ENCODE results near the gene DUS3L. TPM values are rescaled to one million over a fixed set of nuclear protein-coding genes. Genes with fewer than 3 reads are reported as not detected.

DUS3L gene
- total and polyA plus RNA-seq, 2 donors (not counting 3 experiments of a cell fraction or from before 2014, with no cell fraction given): 25.8 to 38.9 TPM

GRCh38 chr19:5811117-5811516 lies 20.2 kb upstream of the DUS3L start:
- Histone ChIP-seq H3K36me3 (ENCODE audit: control insufficient read depth in 2 of 2, extremely low read depth in 1 of 2, insufficient read depth in 2 of 2, low read length in 2 of 2) (no peaks in the 10 kb centered on the region), H3K9ac (replicated peaks; ENCODE audit: extremely low read depth, insufficient read depth, low read length) (no peak overlapping the region), H4K20me1 (replicated peaks; ENCODE audit: control insufficient read depth, extremely low read depth, insufficient read depth, low read length) (no peaks in the 10 kb centered on the region), H3K27me3 (ENCODE audit: control insufficient read depth in 2 of 2, insufficient read depth in 2 of 2, low read length in 2 of 2) (peaks cover 0 to under 1% of the 10 kb centered on the region in 2 experiments), H3K9me3 (replicated peaks; ENCODE audit: control insufficient read depth, insufficient read depth, low read length) (no peaks in the 10 kb centered on the region), H3K4me1 (ENCODE audit: control insufficient read depth, extremely low read depth, insufficient read depth, low read length) (no peaks in the 10 kb centered on the region), H3K79me2 (ENCODE audit: control insufficient read depth, insufficient read depth, low read length) (no peaks in the 10 kb centered on the region), H3K4me2 (ENCODE audit: insufficient read depth, low read length) (no peak overlapping the region), H3K27ac (ENCODE audit: insufficient read depth, low read depth, low read length) (no peak overlapping the region), H3K9me1 (replicated peaks; ENCODE audit: control insufficient read depth, extremely low read depth, insufficient read depth, low read length) (no peaks in the 10 kb centered on the region), H3K4me3 (replicated peaks in 1 of 3; ENCODE audit: insufficient read depth in 1 of 3, low read depth in 1 of 3, low read length in 3 of 3) (no peak overlapping the region), H2AFZ (ENCODE audit: low read depth, low read length) (no peak overlapping the region)
- intact Hi-C loops (cut with micrococcal nuclease) (no loop called here), dilution Hi-C loops (cut with MboI; ENCODE audit: extremely low pct_ligation_motif_present, low sequenced_read_pairs) (no loop called here)
- DNase-seq (ENCODE audit: low read depth, low spot score) (no peak), FAIRE-seq (no peak)
- no peak for TF ChIP-seq POLR2AphosphoS5 (IDR thresholded peaks at IDR 0.05; ENCODE audit: insufficient read depth, low read depth, low read length)
- TF ChIP-seq POLR2A (IDR thresholded peaks at IDR 0.05; ENCODE audit: low read depth, low read length): no peak
- no peak for TF ChIP-seq MYC (IDR thresholded peaks at IDR 0.05; ENCODE audit: low read depth, low read length)
- no peak for TF ChIP-seq MAX (IDR thresholded peaks at IDR 0.05; ENCODE audit: insufficient read depth, insufficient read length)
- TF ChIP-seq EZH2 (IDR thresholded peaks at IDR 0.05; ENCODE audit: borderline replicate concordance, low read depth, low read length, severe bottlenecking): no peak
- no peak for TF ChIP-seq FOS (IDR thresholded peaks at IDR 0.05; ENCODE audit: borderline replicate concordance, insufficient read depth, low read length)
- no peak for TF ChIP-seq JUN (IDR thresholded peaks at IDR 0.05; ENCODE audit: borderline replicate concordance, insufficient read depth, insufficient read length, low read depth)
- POLR2A ChIA-PET: no interaction called here
- CTCF ChIA-PET: interaction anchor here (1.1 kb wide), 1 partner anchor 12 kb away, joined by 3 read pairs; no protein-coding TSS in a partner anchor
- no TSS peak for BruUV-seq (replicated peaks)

GRCh38 chr19:5809469-5809868 lies 18.5 kb upstream of the DUS3L start:
- intact Hi-C loops (cut with micrococcal nuclease): loop anchor here (10.0 kb wide), 1 partner anchor 175 kb away; no protein-coding TSS in a partner anchor
- no peak overlapping the region for H2AFZ ChIP-seq (ENCODE audit: low read depth, low read length)
- no TSS peak for BruUV-seq (replicated peaks)
- DNase-seq (ENCODE audit: low read depth, low spot score) (no peak), FAIRE-seq (no peak)
- no peak overlapping the region for H3K9ac ChIP-seq (replicated peaks; ENCODE audit: extremely low read depth, insufficient read depth, low read length)
- H3K36me3 ChIP-seq (ENCODE audit: control insufficient read depth in 2 of 2, extremely low read depth in 1 of 2, insufficient read depth in 2 of 2, low read length in 2 of 2): no peaks in the 10 kb centered on the region
- dilution Hi-C loops (cut with MboI; ENCODE audit: extremely low pct_ligation_motif_present, low sequenced_read_pairs): no loop called here
- H3K4me1 ChIP-seq (ENCODE audit: control insufficient read depth, extremely low read depth, insufficient read depth, low read length): no peaks in the 10 kb centered on the region
- H3K4me2 ChIP-seq (ENCODE audit: insufficient read depth, low read length): no peak overlapping the region
- ChIA-PET CTCF (interaction anchor here (1.2 kb wide), 1 partner anchor 28 kb away, joined by 4 read pairs; no protein-coding TSS in a partner anchor), POLR2A (no interaction called here)
- H3K9me1 ChIP-seq (replicated peaks; ENCODE audit: control insufficient read depth, extremely low read depth, insufficient read depth, low read length): no peaks in the 10 kb centered on the region
- H3K27me3 ChIP-seq (ENCODE audit: control insufficient read depth in 2 of 2, insufficient read depth in 2 of 2, low read length in 2 of 2): peaks cover 2 to 7% of the 10 kb centered on the region in 2 experiments
- H3K79me2 ChIP-seq (ENCODE audit: control insufficient read depth, insufficient read depth, low read length): no peaks in the 10 kb centered on the region
- H3K9me3 ChIP-seq (replicated peaks; ENCODE audit: control insufficient read depth, insufficient read depth, low read length): no peaks in the 10 kb centered on the region
- no peak overlapping the region for H3K4me3 ChIP-seq (replicated peaks in 1 of 3; ENCODE audit: insufficient read depth in 1 of 3, low read depth in 1 of 3, low read length in 3 of 3)
- no peaks in the 10 kb centered on the region for H4K20me1 ChIP-seq (replicated peaks; ENCODE audit: control insufficient read depth, extremely low read depth, insufficient read depth, low read length)
- no peak overlapping the region for H3K27ac ChIP-seq (ENCODE audit: insufficient read depth, low read depth, low read length)
- TF ChIP-seq JUN (IDR thresholded peaks at IDR 0.05; ENCODE audit: borderline replicate concordance, insufficient read depth, insufficient read length, low read depth) (no peak), POLR2A (IDR thresholded peaks at IDR 0.05; ENCODE audit: low read depth, low read length) (no peak)

Measured in endothelial cell of umbilical vein (primary cell).